ENCODE results near the gene OR13F1. TPM values are rescaled to one million over a fixed set of nuclear protein-coding genes. Genes with fewer than 3 reads are reported as not detected.

OR13F1 gene
- total RNA-seq, 1 experiment from 2014 or later: not detected

DNA sequence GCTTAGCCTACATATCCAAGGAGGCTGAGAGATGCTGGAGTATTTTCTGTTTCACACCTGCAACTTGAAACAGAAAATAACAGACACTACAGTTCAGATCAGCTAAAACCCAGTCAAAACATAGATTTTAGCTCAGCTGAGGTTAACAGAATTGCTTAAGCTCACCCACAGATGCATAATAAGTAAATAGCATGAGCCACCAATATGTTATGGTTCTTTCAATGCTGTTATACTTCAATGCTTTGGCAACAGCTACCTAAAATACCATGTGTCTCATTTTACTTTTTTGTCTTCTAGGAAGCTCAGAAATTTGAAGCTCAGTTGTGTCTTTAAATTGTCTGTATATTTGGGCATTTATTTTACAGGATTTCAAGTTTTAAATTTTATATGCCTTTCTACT, 35.8 kb upstream of the OR13F1 start:
- DNase-seq (no peak), ATAC-seq (no peak)
- H3F3A ChIP-seq (ENCODE audit: low read length, unreplicated experiment): no peaks in the 10 kb centered on the region
- H3K9ac ChIP-seq (ENCODE audit: low read length): no peak overlapping the region
- no peaks in the 10 kb centered on the region for H3K9me2 ChIP-seq (replicated peaks; ENCODE audit: low read length)
- H3K27ac ChIP-seq (ENCODE audit: low read length): no peak overlapping the region
- no peak overlapping the region for H3K4me2 ChIP-seq (ENCODE audit: low read length)
- H3K4me1 ChIP-seq (ENCODE audit: insufficient read depth, low read length): no peaks in the 10 kb centered on the region
- H3K4me3 ChIP-seq (ENCODE audit: low read length): no peak overlapping the region
- intact Hi-C loops (cut with micrococcal nuclease): no loop called here
- no peaks in the 10 kb centered on the region for H3K27me3 ChIP-seq (ENCODE audit: low read length)
- H3K9me3 ChIP-seq (ENCODE audit: low read length): no peaks in the 10 kb centered on the region
- CTCF ChIA-PET: no interaction called here
- H4K20me1 ChIP-seq (ENCODE audit: low read length): no peaks in the 10 kb centered on the region
- H2AFZ ChIP-seq (ENCODE audit: low read length): no peak overlapping the region
- BruUV-seq (replicated peaks): no TSS peak
- no peaks in the 10 kb centered on the region for H3K36me3 ChIP-seq (ENCODE audit: low read depth, low read length)
- TF ChIP-seq, protein P1, sequence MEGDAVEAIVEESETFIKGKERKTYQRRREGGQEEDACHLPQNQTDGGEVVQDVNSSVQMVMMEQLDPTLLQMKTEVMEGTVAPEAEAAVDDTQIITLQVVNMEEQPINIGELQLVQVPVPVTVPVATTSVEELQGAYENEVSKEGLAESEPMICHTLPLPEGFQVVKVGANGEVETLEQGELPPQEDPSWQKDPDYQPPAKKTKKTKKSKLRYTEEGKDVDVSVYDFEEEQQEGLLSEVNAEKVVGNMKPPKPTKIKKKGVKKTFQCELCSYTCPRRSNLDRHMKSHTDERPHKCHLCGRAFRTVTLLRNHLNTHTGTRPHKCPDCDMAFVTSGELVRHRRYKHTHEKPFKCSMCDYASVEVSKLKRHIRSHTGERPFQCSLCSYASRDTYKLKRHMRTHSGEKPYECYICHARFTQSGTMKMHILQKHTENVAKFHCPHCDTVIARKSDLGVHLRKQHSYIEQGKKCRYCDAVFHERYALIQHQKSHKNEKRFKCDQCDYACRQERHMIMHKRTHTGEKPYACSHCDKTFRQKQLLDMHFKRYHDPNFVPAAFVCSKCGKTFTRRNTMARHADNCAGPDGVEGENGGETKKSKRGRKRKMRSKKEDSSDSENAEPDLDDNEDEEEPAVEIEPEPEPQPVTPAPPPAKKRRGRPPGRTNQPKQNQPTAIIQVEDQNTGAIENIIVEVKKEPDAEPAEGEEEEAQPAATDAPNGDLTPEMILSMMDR (conservative IDR thresholded peaks at IDR 0.05; ENCODE audit: low read depth, low read length): no peak
- TF ChIP-seq EZH2 (IDR thresholded peaks at IDR 0.05; ENCODE audit: low read length, unreplicated experiment): no peak
- TF ChIP-seq EZH2phosphoT487 (IDR thresholded peaks at IDR 0.05; ENCODE audit: borderline replicate concordance, low read length): no peak
- no peaks in the 10 kb centered on the region for H3K79me2 ChIP-seq (ENCODE audit: low read length)
- POLR2A ChIA-PET (ENCODE audit: unreplicated experiment): no interaction called here

DNA sequence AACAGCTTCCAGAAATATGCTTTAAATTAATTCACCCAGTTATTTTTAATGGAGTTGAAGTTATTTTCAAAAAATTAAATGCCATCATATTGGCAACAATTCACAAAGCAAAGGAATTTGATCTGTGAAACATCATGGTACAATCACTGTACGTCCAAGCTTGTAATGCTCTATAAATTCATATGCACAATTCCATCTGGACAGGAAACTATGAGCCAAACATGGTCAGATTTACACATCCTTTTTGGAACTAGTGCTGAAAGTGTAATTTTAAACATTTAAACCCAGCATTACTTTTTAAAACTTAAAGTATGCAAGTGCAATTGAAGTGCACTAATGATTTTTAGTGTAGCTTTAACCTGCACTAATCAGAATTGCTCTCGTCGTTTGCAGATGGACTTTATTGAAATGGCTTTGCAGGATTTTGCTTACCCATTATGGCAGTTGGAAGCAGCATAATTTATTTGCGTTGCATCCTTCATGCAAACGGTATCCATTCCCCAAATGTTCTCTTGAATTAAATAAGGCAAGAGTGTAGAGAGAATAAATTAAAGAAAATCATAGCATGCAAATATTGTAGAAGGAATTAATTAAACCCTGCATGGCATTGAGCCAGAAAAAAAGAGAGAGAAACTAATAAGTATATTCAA, 21.0 kb upstream of the OR13F1 start:
- H3K27ac ChIP-seq (ENCODE audit: low read length): no peak overlapping the region
- no peak overlapping the region for H3K4me2 ChIP-seq (ENCODE audit: low read length)
- CTCF ChIA-PET: no interaction called here
- H3K4me1 ChIP-seq (ENCODE audit: insufficient read depth, low read length): no peaks in the 10 kb centered on the region
- H3F3A ChIP-seq (ENCODE audit: low read length, unreplicated experiment): no peaks in the 10 kb centered on the region
- no peak for DNase-seq
- no TSS peak for BruUV-seq (replicated peaks)
- intact Hi-C loops (cut with micrococcal nuclease): no loop called here
- no peaks in the 10 kb centered on the region for H4K20me1 ChIP-seq (ENCODE audit: low read length)
- H3K4me3 ChIP-seq (ENCODE audit: low read length): no peak overlapping the region
- no peaks in the 10 kb centered on the region for H3K9me2 ChIP-seq (replicated peaks; ENCODE audit: low read length)
- H3K36me3 ChIP-seq (ENCODE audit: low read depth, low read length): no peaks in the 10 kb centered on the region
- ATAC-seq: no peak
- no peaks in the 10 kb centered on the region for H3K9me3 ChIP-seq (ENCODE audit: low read length)
- POLR2A ChIA-PET (ENCODE audit: unreplicated experiment): no interaction called here
- TF ChIP-seq EZH2phosphoT487 (IDR thresholded peaks at IDR 0.05; ENCODE audit: borderline replicate concordance, low read length): no peak
- TF ChIP-seq, protein P1 (conservative IDR thresholded peaks at IDR 0.05; ENCODE audit: low read depth, low read length): no peak
- TF ChIP-seq EZH2 (IDR thresholded peaks at IDR 0.05; ENCODE audit: low read length, unreplicated experiment): no peak
- H3K79me2 ChIP-seq (ENCODE audit: low read length): no peaks in the 10 kb centered on the region
- no peaks in the 10 kb centered on the region for H3K27me3 ChIP-seq (ENCODE audit: low read length)
- no peak overlapping the region for H2AFZ ChIP-seq (ENCODE audit: low read length)
- H3K9ac ChIP-seq (ENCODE audit: low read length): no peak overlapping the region

DNA sequence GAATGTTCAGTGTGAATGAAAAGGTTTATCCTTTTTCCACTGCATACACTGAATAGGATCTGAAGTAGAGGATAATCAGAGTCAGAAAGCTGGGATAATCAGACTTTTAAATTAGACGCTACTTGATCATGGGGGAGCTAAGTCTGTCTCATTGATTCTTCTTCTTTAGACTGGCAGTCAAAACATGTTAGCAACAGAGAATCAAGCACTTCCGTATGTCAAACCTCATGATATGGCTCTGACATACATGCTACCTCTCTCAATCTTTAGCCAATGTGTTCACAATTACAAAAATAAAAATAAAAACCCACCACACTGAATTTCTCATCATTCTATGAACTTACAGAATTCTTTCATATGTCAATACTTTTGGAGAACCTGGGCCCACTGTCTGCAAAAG, 19.0 kb upstream of the OR13F1 start:
- H3K9me3 ChIP-seq (ENCODE audit: low read length): no peaks in the 10 kb centered on the region
- no peaks in the 10 kb centered on the region for H3K36me3 ChIP-seq (ENCODE audit: low read depth, low read length)
- H3K4me3 ChIP-seq (ENCODE audit: low read length): no peak overlapping the region
- no peaks in the 10 kb centered on the region for H3K4me1 ChIP-seq (ENCODE audit: insufficient read depth, low read length)
- ChIA-PET POLR2A (ENCODE audit: unreplicated experiment) (no interaction called here), CTCF (no interaction called here)
- H3K27me3 ChIP-seq (ENCODE audit: low read length): no peaks in the 10 kb centered on the region
- BruUV-seq (replicated peaks): no TSS peak
- intact Hi-C loops (cut with micrococcal nuclease): no loop called here
- H3K27ac ChIP-seq (ENCODE audit: low read length): no peak overlapping the region
- H3K9me2 ChIP-seq (replicated peaks; ENCODE audit: low read length): no peaks in the 10 kb centered on the region
- no peaks in the 10 kb centered on the region for H4K20me1 ChIP-seq (ENCODE audit: low read length)
- H3K4me2 ChIP-seq (ENCODE audit: low read length): no peak overlapping the region
- no peaks in the 10 kb centered on the region for H3F3A ChIP-seq (ENCODE audit: low read length, unreplicated experiment)
- H3K9ac ChIP-seq (ENCODE audit: low read length): no peak overlapping the region
- H3K79me2 ChIP-seq (ENCODE audit: low read length): no peaks in the 10 kb centered on the region
- DNase-seq (no peak), ATAC-seq (no peak)
- no peak overlapping the region for H2AFZ ChIP-seq (ENCODE audit: low read length)
- TF ChIP-seq EZH2 (IDR thresholded peaks at IDR 0.05; ENCODE audit: low read length, unreplicated experiment): no peak
- no peak for TF ChIP-seq EZH2phosphoT487 (IDR thresholded peaks at IDR 0.05; ENCODE audit: borderline replicate concordance, low read length)
- TF ChIP-seq, protein P1 (conservative IDR thresholded peaks at IDR 0.05; ENCODE audit: low read depth, low read length): no peak
